Loucy (cell line): Measurements from ENCODE around the gene WDR87.

Experiments
- H2AFZ ChIP-seq: fragments of 200-600 bp; sonication (generic); 2 replicates; pipeline ENCODE4 v1.6.0; 2016; ENCODE audit warnings: antibody characterized with exemption, mild to moderate bottlenecking, low read length, moderate library complexity
- H3F3A ChIP-seq: fragments of 200-600 bp; 2 replicates; pipeline ENCODE4 v1.6.0; 2016; ENCODE audit warnings: antibody characterized with exemption, low read depth, mild to moderate bottlenecking
- H3K27me3 ChIP-seq: fragments of 200-600 bp; sonication (generic); 2 replicates; pipeline ENCODE4 v1.6.1; 2014; ENCODE audit warnings: low read length, mild to moderate bottlenecking; ENCODE audit not compliant: insufficient read depth, poor library complexity, severe bottlenecking
- H3K36me3 ChIP-seq: fragments of 200-600 bp; sonication (generic); 2 replicates; pipeline ENCODE4 v1.6.1; 2016; ENCODE audit warnings: low read length; ENCODE audit not compliant: insufficient read depth
- H3K4me1 ChIP-seq: fragments of 200-600 bp; sonication (generic); 2 replicates; pipeline ENCODE4 v1.5.1; 2014; ENCODE audit warnings: low read length, mild to moderate bottlenecking; ENCODE audit not compliant: insufficient read depth, poor library complexity, severe bottlenecking
- H3K4me2 ChIP-seq: fragments of 200-600 bp; sonication (generic); 2 replicates; pipeline ENCODE4 v1.6.0; 2014; ENCODE audit warnings: antibody characterized with exemption, low read length, low read depth, mild to moderate bottlenecking; ENCODE audit not compliant: poor library complexity, severe bottlenecking
- H3K4me3 ChIP-seq: fragments of 200-600 bp; sonication (generic); 2 replicates; pipeline ENCODE4 v1.5.1; 2014; ENCODE audit warnings: low read length, mild to moderate bottlenecking, mixed read lengths; ENCODE audit not compliant: poor library complexity, severe bottlenecking
- H3K79me2 ChIP-seq: fragments of 200-600 bp; sonication (generic); 2 replicates; pipeline ENCODE4 v1.6.1; 2014; ENCODE audit warnings: low read length; ENCODE audit not compliant: insufficient read depth
- H3K9ac ChIP-seq: fragments of 200-600 bp; sonication (generic); 2 replicates; pipeline ENCODE4 v1.6.0; 2014; ENCODE audit warnings: mild to moderate bottlenecking, low read depth, low read length, moderate library complexity; ENCODE audit not compliant: poor library complexity, severe bottlenecking
- H3K9me2 ChIP-seq: fragments of 200-600 bp; sonication (generic); replicated peaks from 2 replicates; pipeline ENCODE4 v1.6.1; 2016; ENCODE audit warnings: low read depth, low read length, mixed read lengths
- H3K9me3 ChIP-seq: fragments of 200-600 bp; sonication (generic); 2 replicates; pipeline ENCODE4 v1.6.1; 2014; ENCODE audit warnings: mild to moderate bottlenecking, antibody characterized with exemption, low read length, low read depth; ENCODE audit not compliant: insufficient read depth
- H4K20me1 ChIP-seq: fragments of 200-600 bp; sonication (generic); 2 replicates; pipeline ENCODE4 v1.6.0; 2014; ENCODE audit warnings: antibody characterized with exemption, low read length, mild to moderate bottlenecking; ENCODE audit not compliant: insufficient read depth, poor library complexity, severe bottlenecking
- EZH2phosphoT487 ChIP-seq: fragments of 200-600 bp; IDR thresholded peaks from 2 replicates; pipeline ENCODE4 v1.6.1; 2018; ENCODE audit warnings: antibody characterized with exemption, mild to moderate bottlenecking, moderate library complexity, borderline replicate concordance
- TF ChIP-seq, protein P1 (sequence below): fragments of 200-600 bp; sonication (generic); conservative IDR thresholded peaks from 2 replicates; pipeline ENCODE4 v1.5.1; 2014; ENCODE audit warnings: mild to moderate bottlenecking, antibody characterized with exemption, low read length

Gene WDR87

DNA sequence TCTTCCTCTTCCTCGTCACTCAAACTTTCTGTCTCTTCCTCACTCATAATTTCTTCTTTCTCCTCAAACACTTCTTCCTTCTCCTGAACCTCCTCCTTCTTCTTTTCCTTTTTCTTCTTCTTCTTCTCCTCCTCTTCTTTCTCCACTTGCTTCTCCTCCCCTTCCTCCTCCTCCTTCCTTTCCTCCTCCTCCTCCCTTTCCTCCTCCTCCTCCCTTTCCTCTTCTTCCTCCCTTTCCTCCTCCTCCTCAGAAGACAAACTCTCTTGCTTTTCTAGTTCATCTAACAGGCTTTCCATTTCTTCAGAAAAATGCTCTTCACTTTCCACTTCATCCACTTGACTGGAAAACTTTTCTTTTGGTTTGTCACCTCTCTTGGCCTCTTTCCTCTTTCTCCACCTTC, 19.8 kb downstream of the WDR87 start:
- no peaks in the 10 kb centered on the region for H3K36me3 ChIP-seq
- H3K4me1 ChIP-seq = no peaks in the 10 kb centered on the region
- peaks cover 2% of the 10 kb centered on the region; the same call in 1 of the 2 replicates for H3K9me3 ChIP-seq
- H3K79me2 ChIP-seq = no peaks in the 10 kb centered on the region
- no peak overlapping the region for H2AFZ ChIP-seq
- no peak overlapping the region for H3K4me3 ChIP-seq
- H3K4me2 ChIP-seq = no peak overlapping the region
- H3K27me3 ChIP-seq = no peaks in the 10 kb centered on the region
- no peaks in the 10 kb centered on the region for H3F3A ChIP-seq
- H3K9me2 ChIP-seq = no peaks in the 10 kb centered on the region
- H3K9ac ChIP-seq = no peak overlapping the region
- no peak for TF ChIP-seq EZH2phosphoT487
- TF ChIP-seq, protein P1, sequence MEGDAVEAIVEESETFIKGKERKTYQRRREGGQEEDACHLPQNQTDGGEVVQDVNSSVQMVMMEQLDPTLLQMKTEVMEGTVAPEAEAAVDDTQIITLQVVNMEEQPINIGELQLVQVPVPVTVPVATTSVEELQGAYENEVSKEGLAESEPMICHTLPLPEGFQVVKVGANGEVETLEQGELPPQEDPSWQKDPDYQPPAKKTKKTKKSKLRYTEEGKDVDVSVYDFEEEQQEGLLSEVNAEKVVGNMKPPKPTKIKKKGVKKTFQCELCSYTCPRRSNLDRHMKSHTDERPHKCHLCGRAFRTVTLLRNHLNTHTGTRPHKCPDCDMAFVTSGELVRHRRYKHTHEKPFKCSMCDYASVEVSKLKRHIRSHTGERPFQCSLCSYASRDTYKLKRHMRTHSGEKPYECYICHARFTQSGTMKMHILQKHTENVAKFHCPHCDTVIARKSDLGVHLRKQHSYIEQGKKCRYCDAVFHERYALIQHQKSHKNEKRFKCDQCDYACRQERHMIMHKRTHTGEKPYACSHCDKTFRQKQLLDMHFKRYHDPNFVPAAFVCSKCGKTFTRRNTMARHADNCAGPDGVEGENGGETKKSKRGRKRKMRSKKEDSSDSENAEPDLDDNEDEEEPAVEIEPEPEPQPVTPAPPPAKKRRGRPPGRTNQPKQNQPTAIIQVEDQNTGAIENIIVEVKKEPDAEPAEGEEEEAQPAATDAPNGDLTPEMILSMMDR = no peak
- H4K20me1 ChIP-seq = no peaks in the 10 kb centered on the region

DNA sequence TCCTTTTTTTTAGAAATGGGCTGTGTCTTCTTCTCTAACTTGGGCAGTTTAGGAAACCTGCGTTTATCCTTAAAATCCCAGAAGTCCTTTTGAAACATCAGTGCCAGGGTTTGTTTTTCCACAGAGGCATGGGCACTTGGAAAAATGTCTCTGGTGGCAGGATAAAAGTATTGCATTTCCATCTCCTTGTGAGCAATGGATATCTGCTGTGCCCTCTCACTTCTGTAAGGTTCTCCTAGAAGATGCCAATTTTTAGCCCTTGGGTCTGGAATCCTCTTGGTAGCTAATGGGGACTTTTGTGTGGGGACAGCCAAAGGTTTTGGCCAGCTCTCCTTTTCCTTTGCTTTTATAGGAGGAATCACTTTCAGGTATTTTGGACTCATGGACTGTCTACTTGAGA, 21.0 kb downstream of the WDR87 start:
- Histone ChIP-seq H3F3A (no peaks in the 10 kb centered on the region), H3K27me3 (no peaks in the 10 kb centered on the region), H3K4me3 (no peak overlapping the region), H3K36me3 (no peaks in the 10 kb centered on the region), H3K4me2 (no peak overlapping the region), H3K79me2 (no peaks in the 10 kb centered on the region), H3K4me1 (no peaks in the 10 kb centered on the region), H3K9me2 (no peaks in the 10 kb centered on the region), H2AFZ (no peak overlapping the region), H3K9me3 (peaks cover 2% of the 10 kb centered on the region; the same call in 1 of the 2 replicates), H4K20me1 (no peaks in the 10 kb centered on the region), H3K9ac (no peak overlapping the region)
- no peak for TF ChIP-seq EZH2phosphoT487
- TF ChIP-seq, protein P1 = no peak

DNA sequence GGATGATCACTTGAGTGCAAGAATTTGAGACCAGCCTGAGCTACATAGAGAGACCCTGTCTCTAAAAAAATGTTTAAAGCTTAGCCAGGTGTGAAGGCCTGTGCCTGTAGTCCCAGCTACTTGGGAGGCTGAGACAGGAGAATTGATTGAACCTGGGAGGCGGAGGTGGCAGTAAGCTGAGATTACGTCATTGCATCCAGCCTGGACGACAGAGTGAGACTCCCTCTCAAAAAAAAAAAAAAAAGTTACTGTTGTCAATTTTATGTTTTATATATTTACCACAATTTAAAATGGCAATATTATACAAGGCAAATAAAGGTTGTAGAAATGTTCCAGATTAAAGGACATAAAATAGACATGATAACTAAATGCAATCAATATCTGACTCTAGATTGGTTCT, 29.2 kb downstream of the WDR87 start:
- TF ChIP-seq, protein P1 = no peak
- no peak for TF ChIP-seq EZH2phosphoT487
- H4K20me1 ChIP-seq = no peaks in the 10 kb centered on the region
- H3K4me1 ChIP-seq = no peaks in the 10 kb centered on the region

More for the DNA sequence above, 29.2 kb downstream of the WDR87 start:
- no peaks in the 10 kb centered on the region for H3K27me3 ChIP-seq
- no peak overlapping the region for H3K4me3 ChIP-seq
- H3K9me3 ChIP-seq = peaks cover 2% of the 10 kb centered on the region; the same call in 1 of the 2 replicates
- H3F3A ChIP-seq = no peaks in the 10 kb centered on the region
- no peaks in the 10 kb centered on the region for H3K9me2 ChIP-seq
- no peaks in the 10 kb centered on the region for H3K79me2 ChIP-seq
- no peak overlapping the region for H2AFZ ChIP-seq
- H3K36me3 ChIP-seq = no peaks in the 10 kb centered on the region
- H3K9ac ChIP-seq = no peak overlapping the region
- H3K4me2 ChIP-seq = no peak overlapping the region
